Liver (tissue), 3 donors: ENCODE data around the gene ANGEL2.

Experiments used
- ATF3 ChIP-seq: IDR thresholded peaks from 2 replicates; pipeline ENCODE4 v1.6.1; 2016; ENCODE audit warnings: antibody characterized with exemption
- CTCF ChIP-seq: fragments of 150-350 bp; IDR thresholded peaks from 2 replicates; pipeline ENCODE4 v1.5.1; 2017; ENCODE audit warnings: improper control_type of control experiment, low read depth, low read length; ENCODE audit not compliant: missing input control
- GABPA ChIP-seq, 2 donors: IDR thresholded peaks in 1 of 2; conservative IDR thresholded peaks in 1 of 2; 2 replicates each; pipeline ENCODE4 v1.6.1; 2016; ENCODE audit warnings: antibody characterized with exemption in 2 of 2, mild to moderate bottlenecking in 1 of 2, moderate library complexity in 1 of 2
- MAX ChIP-seq: IDR thresholded peaks from 2 replicates; pipeline ENCODE4 v1.6.1; 2016; ENCODE audit warnings: antibody characterized with exemption
- RAD21 ChIP-seq, 2 donors: IDR thresholded peaks; 2 replicates each; pipeline ENCODE4 v1.6.1; 2016; ENCODE audit warnings: antibody characterized with exemption in 2 of 2, mild to moderate bottlenecking in 2 of 2
- YY1 ChIP-seq: IDR thresholded peaks from 2 replicates; pipeline ENCODE4 v1.6.1; 2016; ENCODE audit warnings: antibody characterized with exemption, mild to moderate bottlenecking
- donor health status: healthy.
- donor health status: healthy.

- TF ChIP-seq CTCF (no peak), MAX (no peak), GABPA (IDR thresholded peaks at IDR 0.05 in 1 of 2, conservative IDR thresholded peaks at IDR 0.05 in 1 of 2) (no peak), RAD21 (IDR thresholded peaks at IDR 0.05) (no peak), ATF3 (no peak), YY1 (no peak)
These were observed 20.7 kb downstream of the ANGEL2 start for GRCh38 chr1:212994926-212995325.
